DMS53 (cell line): ENCODE measurements around the gene RIMS4.
"Not testable (repeated sequence)": the region's sequence is repeated elsewhere in the genome, so short reads cannot be mapped to it uniquely, and the experiment has no call there.

Source experiments
- DNase-seq: peaks from one replicate; lab custom pipeline; 2025; lab: John Stamatoyannopoulos, UW

Gene RIMS4

GRCh38 chr20:44830523-44830922 lies 20.2 kb upstream of the RIMS4 start:
- no peak for DNase-seq

GRCh38 chr20:44829688-44830087 lies 19.3 kb upstream of the RIMS4 start:
- no peak for DNase-seq

GRCh38 chr20:44828640-44829039 lies 18.3 kb upstream of the RIMS4 start:
- no peak for DNase-seq

- no peak for DNase-seq
Observed at GRCh38 chr20:44827401-44827800, 17.1 kb upstream of the RIMS4 start.

- not testable (repeated sequence) for DNase-seq
Observed at GRCh38 chr20:44821576-44821975, 11.2 kb upstream of the RIMS4 start.

GRCh38 chr20:44819936-44820335 lies 9.6 kb upstream of the RIMS4 start:
- DNase-seq, result no peak

- no peak for DNase-seq
Observed at GRCh38 chr20:44817143-44817910, 7.0 kb upstream of the RIMS4 start.

- DNase-seq, result no peak
Observed at GRCh38 chr20:44814937-44815336, 4.6 kb upstream of the RIMS4 start.

GRCh38 chr20:44811150-44811685 lies 872 bp upstream of the RIMS4 start:
- DNase-seq, result no peak

GRCh38 chr20:44810061-44810390 lies 320 bp downstream of the RIMS4 start:
- DNase-seq, result peak; percentile 65

- no peak for DNase-seq
Observed at GRCh38 chr20:44809380-44810060, 826 bp downstream of the RIMS4 start.

- no peak for DNase-seq
Observed at GRCh38 chr20:44807684-44808056, 2.7 kb downstream of the RIMS4 start.

GRCh38 chr20:44807051-44807683 lies 3.2 kb downstream of the RIMS4 start:
- no peak for DNase-seq

- DNase-seq, result peak; percentile 43
Observed at GRCh38 chr20:44805979-44806620, 4.2 kb downstream of the RIMS4 start.

GRCh38 chr20:44805335-44805978 lies 4.9 kb downstream of the RIMS4 start:
- no peak for DNase-seq

- DNase-seq, result no peak
Observed at GRCh38 chr20:44803383-44803941, 6.9 kb downstream of the RIMS4 start.

GRCh38 chr20:44802702-44803101 lies 7.6 kb downstream of the RIMS4 start:
- DNase-seq, result no peak

- no peak for DNase-seq
Observed at GRCh38 chr20:44800391-44801046, 9.8 kb downstream of the RIMS4 start.

GRCh38 chr20:44799691-44800090 lies 10.7 kb downstream of the RIMS4 start:
- no peak for DNase-seq

- DNase-seq, result no peak
Observed at GRCh38 chr20:44796758-44797457, 13.4 kb downstream of the RIMS4 start.

GRCh38 chr20:44796311-44796710 lies 14.0 kb downstream of the RIMS4 start:
- DNase-seq, result no peak
